NCI-H526 treated with DMSO at 0.1 percent for 48 hours (cell line): ENCODE measurements around the gene AHNAK.

Source experiments
- DNase-seq: peaks from one replicate; lab custom pipeline; 2025; lab: John Stamatoyannopoulos, UW

AHNAK gene

DNA sequence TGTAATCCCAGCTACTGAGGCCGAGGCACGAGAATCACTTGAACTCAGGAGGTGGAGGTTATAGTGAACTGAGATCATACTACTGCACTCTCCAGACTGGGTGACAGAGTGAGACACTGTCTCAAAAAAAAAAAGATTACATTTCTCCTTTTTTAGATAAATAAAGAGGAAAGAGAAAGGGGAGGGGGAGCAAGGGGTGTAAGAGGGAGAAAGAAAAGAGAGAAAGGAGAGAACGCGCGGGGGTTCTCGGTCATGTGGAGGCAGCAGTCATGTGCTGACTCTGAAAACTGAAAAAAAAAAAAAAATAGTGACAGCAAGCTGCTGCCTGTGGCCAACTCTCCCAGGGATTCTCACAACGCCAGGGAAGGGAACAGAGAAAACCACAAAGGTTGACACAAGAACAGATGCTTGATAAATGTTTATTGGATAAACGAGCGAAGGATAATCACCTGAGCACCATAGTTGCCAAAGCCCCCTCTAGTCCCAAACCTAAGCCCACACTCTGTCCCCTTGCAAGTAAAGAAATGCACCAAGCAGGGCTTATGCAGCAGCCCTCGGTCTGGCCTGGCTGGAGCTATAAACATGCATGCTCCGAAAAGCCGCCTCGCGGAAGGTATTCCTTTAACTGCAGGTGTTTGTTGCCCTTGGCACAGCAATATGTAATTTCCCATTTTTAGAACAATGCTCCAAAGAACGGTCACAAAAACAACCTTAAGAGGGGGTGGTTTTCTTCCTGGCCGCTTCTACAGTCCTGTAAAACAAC is 113.3 kb downstream of the AHNAK start:
- peak; percentile 99 for DNase-seq

GRCh38 chr11:62432695-62433094 is 113.9 kb downstream of the AHNAK start:
- peak; percentile 49 for DNase-seq

DNA sequence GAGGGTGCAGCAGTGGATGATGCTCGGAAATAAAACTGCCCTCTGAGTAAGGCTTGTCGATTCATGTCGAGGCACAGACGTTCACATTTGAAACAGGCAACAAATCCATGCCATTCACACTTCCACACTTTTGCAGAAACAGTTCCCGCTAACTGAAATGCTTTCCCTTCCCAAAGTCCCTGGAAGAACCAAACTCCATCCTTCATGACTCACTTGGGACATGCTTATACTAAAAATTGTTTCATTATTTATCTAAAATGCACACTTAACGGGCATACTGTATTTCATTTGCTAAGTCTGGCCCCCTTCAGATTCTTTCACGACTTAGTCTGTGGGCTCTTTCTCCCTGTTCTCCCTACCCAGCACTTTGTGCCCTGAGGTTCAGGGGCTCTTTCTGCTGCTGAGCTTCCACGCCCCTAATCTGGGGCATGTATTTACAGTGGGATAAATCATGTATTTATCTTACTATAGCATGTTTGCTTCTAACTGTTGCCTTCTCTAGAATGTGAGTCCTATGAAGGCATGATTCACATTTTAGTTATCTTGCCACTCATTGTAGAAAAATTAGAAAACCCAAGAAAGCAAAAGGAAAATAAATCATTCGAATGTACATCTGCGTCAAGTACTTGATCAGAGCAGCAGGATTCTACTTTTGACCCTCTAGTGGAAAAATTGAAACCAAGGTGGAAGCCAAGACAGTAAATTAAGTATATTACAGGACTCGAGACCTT is 115.3 kb downstream of the AHNAK start:
- DNase-seq = no peak

- DNase-seq = no peak
These were observed 116.2 kb downstream of the AHNAK start for GRCh38 chr11:62430425-62430824.

DNA sequence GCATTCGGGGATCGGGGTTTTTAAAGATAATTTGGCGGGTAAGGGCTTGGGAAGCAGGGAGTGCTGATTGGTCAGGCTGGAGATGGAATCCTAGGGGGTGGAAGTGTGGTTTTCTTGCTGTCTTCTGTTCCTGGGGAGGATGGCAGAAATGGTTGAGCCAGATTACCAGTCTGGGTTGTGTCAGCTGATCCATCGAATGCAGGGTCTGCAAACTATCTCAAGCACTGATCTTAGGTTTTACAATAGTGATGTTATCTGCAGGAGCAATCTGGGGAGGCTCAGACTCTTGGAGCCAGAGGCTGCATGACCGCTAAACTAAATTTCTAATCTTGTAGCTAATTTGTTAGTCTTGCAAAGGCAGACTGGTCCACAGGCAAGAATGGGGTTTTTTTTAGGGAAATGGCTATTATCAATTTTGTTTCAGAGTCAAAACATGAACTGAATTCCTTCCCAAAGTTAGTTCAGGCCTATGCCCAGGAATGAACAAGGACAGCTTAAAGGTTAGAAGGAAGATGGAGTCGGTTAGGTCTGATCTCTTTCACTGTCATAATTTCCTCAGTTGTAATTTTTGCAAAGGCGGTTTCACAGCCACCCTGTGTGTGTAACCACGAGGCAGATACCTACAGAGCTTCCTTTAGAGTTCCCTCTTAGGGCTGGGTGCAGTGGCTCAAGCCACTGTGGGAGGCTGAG is 117.6 kb downstream of the AHNAK start:
- no peak for DNase-seq

DNA sequence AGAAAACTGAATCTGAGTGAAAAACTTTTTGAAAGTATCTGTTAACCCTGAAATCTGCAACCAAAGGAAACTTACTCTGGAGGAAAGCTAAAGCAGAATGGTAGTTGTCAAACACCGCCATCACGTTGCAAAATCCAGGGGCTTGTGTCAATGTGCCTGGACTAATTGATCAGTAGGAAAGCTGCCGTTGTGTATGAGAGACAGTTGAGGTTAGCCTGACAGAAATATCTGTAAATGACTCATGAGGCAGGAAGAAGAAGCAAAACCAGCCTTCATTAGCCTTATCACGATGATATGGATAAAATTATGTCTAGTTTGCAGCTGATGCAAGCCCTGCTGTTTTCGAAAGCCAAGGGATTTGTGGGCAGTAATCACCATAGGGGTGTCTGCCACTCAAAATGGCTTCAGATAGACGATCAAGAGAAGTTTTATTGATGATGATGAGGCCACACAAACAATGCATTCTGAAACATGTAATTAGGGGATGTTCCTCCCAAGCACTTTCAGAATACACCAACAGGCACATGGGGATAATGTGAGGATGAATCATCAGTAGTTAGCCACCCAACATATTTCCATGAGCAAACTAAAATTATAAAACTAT is 118.9 kb downstream of the AHNAK start:
- DNase-seq = no peak

DNA sequence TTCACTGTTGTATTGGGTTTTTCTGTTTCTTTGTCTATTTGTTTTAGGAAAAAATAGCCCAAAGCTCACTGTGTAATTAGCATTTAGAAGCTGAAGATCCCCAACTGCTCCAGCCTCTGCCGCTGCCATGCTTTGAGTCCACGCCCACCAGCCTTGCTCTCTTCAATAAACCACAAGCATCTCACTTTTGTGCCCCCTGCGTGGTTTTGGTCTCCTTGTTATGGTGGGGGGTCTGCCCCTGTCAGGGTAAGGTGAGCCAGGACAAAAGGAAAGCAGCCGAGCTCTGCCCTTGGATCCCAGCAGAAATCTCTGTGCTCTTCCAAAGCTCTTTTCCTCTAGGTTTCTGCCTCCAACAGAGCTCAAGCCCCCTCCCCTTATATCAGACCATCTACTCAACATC is 123.6 kb downstream of the AHNAK start:
- DNase-seq = no peak

DNA sequence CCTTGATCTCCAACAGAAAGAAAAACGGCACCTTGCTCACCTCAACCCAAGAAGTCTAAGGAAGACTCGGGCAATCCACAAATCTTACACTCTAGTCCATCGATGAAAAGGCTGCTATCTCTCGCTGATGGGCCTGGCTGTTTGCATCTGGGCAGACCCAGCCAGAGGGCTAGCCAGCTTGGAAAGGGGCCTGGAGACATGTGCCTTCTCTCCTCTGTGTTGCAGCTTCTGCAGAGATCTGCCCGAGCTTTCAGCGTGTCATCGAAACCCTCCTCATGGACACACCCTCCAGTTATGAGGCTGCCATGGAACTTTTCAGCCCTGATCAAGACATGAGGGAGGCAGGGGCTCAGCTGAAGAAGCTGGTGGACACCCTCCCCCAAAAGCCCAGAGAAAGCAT is 124.6 kb downstream of the AHNAK start:
- no peak for DNase-seq

DNA sequence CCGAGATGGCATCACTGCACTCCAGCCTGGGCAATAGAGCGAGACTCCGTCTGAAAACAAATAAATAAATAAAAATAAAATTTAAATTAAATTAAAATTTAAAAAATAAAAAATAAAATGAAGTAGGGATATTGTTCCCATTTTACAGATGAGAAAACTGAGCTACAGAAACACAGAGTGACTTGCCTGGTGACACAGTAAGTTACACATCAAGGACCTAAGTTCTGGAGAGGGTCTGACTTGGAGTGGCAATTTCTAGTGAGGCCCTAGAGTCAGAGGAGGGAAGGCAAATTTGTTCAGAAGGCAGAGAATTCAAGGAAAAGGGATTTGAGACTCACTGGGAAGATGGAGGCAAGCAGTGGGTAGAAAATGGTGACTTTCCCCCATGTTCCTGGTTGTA is 125.7 kb downstream of the AHNAK start:
- no peak for DNase-seq

GRCh38 chr11:62419943-62420342 is 126.7 kb downstream of the AHNAK start:
- no peak for DNase-seq

GRCh38 chr11:62419314-62419929 is 127.2 kb downstream of the AHNAK start:
- DNase-seq = no peak

DNA sequence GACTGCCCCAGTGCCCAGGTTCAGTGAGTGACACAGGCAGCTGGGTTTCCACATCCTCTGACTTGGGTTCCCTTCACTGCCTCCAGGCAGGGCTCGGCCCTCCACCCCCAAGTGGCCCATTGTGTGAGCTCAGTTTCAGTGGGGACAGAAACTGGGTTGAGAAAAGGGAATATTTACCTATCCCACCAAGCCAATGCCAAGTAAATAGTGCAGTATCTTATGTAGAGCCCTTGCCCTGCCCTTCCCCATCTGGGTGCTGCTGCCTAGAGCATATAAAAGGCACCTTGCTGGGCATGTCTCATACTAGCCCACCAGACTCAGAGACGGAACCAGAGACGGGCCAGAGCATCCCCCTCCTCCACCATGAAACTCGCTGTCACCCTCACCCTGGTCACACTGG is 127.9 kb downstream of the AHNAK start, which contains the start of gene SCGB1A1:
Gene SCGB1A1 (plus strand): TSS at position 301 of the 400 bp plus-strand sequence. CDS start 63 bp downstream, at position 364.
- no peak for DNase-seq

DNA sequence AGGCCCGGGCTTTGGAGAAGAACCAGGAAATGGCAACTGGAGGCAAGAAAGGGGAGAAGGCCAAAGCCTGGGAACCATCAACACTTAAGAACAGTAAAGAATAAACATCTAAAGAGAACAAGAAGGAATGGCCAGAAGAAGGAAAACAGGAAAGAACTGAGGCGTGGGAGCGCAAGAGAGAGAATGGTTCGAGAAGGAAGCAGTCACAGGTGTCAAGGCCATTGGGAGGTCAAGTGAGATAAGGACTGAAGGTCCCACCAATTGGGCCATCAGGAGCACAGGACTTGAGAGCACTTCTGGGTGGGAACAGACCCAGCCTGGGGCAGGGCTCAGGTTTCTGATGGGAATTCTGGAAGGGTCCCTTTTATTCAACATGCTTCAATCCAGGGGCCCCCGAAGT is 128.5 kb downstream of the AHNAK start:
- DNase-seq = no peak

GRCh38 chr11:62416596-62416995 is 130.0 kb downstream of the AHNAK start:
- DNase-seq = no peak

GRCh38 chr11:62413060-62413696 is 133.4 kb downstream of the AHNAK start:
- DNase-seq = no peak

- no peak for DNase-seq
These were observed 135.1 kb downstream of the AHNAK start for GRCh38 chr11:62411524-62411923.

DNA sequence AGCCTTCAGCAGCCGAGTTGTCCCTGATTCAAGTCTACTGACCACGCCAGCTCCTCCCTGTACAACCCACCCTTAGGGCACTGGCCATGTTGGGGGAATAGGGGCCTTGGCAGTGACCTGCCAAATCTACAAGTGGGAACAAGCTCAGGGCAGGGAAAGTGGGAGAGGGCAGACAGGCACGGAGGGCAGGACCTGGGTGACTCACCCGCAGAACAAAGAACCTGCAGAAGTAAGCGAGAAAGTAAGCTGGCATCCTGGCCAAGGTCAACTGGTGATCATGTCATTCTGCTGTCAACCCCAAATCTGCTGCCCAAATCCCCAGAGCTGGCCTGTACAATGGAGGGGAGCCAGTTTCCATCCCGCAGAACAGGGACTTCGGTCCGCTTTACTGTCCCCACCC is 135.6 kb downstream of the AHNAK start:
- no peak for DNase-seq

DNA sequence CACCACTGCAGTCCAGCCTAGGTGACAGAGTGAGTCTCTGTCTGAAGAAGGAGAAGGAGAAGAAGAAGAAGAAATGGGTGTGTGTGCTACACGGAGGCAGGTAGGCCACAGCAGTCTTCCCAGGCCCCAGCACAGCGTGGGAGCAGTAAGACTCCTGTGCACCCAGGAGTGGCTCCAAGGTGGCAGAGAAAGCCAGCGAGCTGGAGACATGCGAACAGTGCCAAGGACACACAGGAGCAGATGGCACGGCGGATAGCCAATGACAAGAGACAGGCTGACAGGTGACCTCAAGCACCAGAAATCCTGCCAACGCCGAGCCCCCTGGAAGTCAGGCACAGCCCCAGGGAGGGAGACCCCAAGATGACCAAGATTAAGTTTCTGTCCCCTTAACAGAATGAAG is 136.8 kb downstream of the AHNAK start:
- no peak for DNase-seq

GRCh38 chr11:62406034-62406433 is 140.6 kb downstream of the AHNAK start:
- no peak for DNase-seq

- DNase-seq = no peak
These were observed 141.7 kb downstream of the AHNAK start for GRCh38 chr11:62404901-62405300.

DNA sequence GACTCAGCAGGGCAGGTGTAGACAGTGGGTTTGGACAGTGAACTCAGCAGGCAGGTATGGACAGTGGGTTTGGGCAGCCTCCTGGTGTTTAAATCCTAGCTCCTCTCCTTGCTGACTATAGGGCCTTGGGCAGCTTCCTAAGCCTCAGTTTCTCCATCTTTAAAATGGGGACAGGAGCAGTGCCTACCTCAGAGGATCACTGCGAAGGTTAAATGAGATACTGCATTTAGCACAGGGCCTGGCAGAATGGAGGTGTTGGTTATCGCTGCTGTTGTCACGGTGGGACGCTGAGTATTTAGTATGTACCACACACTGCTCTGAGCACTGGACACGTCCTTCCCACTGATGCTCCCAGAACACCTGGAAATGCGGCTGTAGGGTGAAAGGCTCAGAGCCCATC is 142.2 kb downstream of the AHNAK start:
- no peak for DNase-seq
